ENCODE measurements around the gene ROBO2.

ROBO2 gene, protein sequence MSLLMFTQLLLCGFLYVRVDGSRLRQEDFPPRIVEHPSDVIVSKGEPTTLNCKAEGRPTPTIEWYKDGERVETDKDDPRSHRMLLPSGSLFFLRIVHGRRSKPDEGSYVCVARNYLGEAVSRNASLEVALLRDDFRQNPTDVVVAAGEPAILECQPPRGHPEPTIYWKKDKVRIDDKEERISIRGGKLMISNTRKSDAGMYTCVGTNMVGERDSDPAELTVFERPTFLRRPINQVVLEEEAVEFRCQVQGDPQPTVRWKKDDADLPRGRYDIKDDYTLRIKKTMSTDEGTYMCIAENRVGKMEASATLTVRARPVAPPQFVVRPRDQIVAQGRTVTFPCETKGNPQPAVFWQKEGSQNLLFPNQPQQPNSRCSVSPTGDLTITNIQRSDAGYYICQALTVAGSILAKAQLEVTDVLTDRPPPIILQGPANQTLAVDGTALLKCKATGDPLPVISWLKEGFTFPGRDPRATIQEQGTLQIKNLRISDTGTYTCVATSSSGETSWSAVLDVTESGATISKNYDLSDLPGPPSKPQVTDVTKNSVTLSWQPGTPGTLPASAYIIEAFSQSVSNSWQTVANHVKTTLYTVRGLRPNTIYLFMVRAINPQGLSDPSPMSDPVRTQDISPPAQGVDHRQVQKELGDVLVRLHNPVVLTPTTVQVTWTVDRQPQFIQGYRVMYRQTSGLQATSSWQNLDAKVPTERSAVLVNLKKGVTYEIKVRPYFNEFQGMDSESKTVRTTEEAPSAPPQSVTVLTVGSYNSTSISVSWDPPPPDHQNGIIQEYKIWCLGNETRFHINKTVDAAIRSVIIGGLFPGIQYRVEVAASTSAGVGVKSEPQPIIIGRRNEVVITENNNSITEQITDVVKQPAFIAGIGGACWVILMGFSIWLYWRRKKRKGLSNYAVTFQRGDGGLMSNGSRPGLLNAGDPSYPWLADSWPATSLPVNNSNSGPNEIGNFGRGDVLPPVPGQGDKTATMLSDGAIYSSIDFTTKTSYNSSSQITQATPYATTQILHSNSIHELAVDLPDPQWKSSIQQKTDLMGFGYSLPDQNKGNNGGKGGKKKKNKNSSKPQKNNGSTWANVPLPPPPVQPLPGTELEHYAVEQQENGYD (N-terminal part only)

GRCh38 chr3:77039606-77040171 is at the start of gene ROBO2:
Gene ROBO2 (plus strand): TSS chr3:77040099. CDS start chr3:77040786, 687 bp downstream.
- no peak for DNase-seq

DNA sequence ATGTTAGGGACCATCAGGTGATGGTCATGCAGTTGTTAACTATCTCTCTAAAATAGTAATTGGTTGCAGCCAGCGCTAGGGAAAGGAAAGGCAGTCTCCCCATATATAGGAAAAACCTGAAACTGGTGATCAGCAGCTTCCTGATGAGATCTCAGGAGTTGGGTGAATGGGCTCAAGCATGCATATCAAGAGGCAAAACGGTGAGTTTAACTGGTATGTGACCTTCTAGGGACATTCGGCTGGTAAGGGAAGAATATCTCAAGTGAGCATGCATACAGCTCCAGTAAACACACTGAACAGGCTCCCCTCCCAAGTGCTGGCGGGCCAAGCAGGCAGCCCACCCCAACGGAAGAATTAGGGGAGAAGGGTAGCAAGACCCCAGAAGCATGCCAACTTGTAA is 49.3 kb upstream of the ROBO2 start:
- no peak for DNase-seq

DNA sequence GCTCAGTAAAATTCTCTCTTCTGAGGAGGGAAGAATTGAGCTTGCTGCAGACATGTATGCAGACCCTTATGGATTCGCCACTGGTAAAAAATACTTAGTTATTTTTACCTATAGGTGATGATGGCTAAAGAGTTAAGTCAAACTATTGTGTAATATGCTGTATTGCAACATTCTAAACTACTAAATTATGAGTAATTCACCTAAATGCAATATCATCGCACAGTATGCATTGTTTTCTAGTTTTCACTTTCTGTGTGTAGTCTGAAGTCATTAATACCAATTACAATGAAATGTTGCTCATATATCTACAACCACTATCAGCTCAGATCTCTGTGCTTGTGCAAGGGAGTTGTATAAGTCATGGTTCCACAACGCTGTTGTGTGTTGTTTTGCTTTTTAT is 48.7 kb upstream of the ROBO2 start:
- peak; percentile 0 for DNase-seq

DNA sequence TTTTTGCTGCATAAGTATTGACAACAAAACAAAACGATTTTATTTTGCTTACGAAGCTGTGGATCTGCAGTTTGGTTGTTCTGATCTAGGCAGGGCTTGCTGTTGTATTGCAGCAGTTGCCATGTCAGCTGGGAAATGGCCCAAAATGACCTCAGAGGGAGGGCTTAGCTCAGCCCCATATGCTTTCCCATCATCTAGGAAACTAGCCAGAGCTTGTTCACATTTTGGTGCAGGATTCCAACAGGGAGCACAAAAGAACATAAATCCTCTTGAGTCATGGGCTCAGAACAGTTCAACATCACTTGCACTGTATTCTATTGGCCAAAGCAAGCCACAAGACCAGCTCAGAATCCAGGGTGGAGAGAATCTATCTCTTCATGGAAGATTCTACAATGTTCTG is 42.2 kb upstream of the ROBO2 start:
- no peak for DNase-seq

DNA sequence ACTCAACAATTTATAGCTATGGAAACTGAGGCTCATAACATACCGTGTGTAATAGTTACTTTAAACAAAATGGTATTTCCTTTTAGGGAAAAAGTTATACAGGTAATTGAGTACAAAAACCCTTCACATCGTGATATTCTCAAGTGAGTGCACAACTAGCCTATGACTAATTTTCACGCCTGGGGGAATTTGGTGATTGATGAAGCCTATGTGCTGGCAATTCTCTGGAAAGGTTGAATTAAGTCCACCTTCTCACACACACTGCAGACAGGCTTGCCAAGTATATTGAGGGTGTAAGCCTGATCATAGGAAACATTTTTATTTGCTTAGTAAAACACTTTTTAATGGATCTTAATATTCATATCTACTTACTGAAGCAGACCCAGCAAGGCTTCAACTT is 41.3 kb upstream of the ROBO2 start:
- DNase-seq: no peak

DNA sequence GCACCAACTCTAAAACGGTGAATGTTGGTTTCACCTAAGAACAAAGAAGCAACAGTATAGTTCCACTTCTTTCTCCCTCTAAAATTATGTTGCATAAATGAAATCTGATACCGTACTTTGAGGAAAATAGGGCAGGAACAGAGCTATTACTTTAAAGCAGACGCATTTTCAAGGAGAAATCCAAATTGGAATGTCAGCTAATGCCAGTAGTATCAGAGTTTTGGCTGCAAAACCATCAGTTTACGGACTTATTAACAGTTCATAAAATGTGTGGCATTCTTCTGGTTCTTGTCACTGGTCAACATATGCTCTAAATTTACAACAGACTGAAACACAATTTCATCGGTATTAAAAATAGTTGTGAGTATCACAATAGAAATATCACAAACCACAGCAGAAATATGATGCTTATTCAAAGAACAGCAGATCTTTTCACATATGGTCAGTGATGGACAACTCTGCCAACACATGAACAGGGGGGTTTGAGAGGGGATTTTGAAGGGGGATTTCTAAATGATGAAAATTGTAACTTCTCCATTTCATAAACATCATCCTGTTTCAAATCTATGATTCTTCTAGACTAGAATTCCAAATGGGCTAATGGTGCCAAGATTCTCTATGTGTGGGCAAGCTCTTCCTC is 38.7 kb upstream of the ROBO2 start:
- DNase-seq: no peak

- DNase-seq: no peak
Observed at GRCh38 chr3:77014226-77014625, 25.7 kb upstream of the ROBO2 start.

DNA sequence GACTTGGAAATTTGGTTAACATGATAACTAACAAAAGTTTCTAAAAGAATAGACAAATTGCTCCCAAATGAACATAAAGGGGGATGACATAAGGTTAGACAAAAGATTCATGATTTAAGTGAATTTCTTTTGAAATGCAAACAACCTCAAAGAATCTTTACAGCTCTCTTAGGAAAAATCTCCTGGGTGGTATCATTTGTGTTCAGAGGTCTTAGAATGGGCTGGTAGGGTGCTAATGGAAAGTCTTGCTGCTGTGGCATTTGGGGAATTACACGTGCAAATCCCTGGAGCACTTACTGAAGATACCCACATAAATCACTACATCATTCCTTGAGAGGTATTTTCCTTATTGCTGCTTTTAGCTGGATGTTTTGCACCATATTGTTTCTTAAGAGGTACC is 14.4 kb upstream of the ROBO2 start:
- no peak for DNase-seq

DNA sequence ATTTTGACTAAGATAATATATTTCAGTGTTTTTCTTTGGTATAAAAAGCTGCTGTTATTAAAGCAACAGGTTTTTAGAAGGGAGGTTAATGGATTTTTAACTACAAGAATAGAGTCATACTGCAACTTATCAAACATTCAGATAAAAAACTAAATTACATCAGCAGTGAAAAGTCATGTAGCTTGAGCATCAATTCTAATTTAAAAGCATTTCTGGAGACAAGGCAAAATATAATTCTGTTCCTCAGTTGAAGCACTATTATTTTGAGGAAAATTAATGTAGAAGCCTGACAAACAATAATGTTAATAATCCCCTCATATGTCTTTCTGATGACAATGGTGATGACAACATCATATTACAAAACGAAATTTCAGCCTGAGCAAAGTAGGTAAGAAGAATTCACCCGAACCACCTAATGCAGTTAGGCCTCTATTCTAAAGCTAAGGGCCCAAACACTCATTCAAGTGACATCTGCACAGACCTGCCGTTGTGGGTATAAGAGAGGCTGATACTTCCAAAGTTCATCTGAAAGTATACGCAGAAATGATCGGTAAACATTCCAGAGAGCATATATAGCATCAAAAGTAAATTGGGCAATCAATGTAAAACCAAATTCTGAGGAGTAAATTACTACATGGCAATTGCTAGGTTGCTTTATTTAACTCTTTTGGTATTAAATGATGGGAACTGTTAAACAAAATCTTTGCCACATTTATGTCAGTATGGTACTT is 12.8 kb upstream of the ROBO2 start:
- DNase-seq: no peak

- DNase-seq: no peak
Observed at GRCh38 chr3:77028005-77028404, 11.9 kb upstream of the ROBO2 start.

- DNase-seq: peak; percentile 63
Observed at GRCh38 chr3:77038468-77038929, 1.4 kb upstream of the ROBO2 start.

GRCh38 chr3:77038930-77039605 is 831 bp upstream of the ROBO2 start:
- DNase-seq: no peak

DNA sequence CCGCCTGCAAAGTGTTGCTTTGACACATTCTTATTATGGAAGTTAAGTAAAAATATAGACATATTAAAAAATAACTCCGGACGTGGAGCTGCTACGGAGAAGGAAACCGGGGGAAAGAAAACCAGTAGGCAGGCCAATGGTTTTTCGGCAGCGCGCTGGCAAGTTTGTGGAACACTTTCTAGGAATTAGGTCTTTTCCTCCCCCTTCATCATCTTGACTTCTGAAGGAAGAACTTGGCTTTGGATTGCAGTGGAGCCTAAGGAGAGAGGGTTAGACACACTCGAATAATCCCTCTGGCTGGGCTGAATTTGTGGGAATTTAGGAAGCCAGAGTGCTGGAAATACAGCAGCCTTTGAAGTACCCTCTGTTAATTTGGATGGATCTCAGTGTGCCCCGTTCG is 317 bp downstream of the ROBO2 start:
- DNase-seq: no peak

- no peak for DNase-seq
Observed at GRCh38 chr3:77040926-77041722, 1.2 kb downstream of the ROBO2 start.

GRCh38 chr3:77041811-77042210 is 1.9 kb downstream of the ROBO2 start:
- no peak for DNase-seq

- no peak for DNase-seq
Observed at GRCh38 chr3:77042343-77042742, 2.4 kb downstream of the ROBO2 start.

DNA sequence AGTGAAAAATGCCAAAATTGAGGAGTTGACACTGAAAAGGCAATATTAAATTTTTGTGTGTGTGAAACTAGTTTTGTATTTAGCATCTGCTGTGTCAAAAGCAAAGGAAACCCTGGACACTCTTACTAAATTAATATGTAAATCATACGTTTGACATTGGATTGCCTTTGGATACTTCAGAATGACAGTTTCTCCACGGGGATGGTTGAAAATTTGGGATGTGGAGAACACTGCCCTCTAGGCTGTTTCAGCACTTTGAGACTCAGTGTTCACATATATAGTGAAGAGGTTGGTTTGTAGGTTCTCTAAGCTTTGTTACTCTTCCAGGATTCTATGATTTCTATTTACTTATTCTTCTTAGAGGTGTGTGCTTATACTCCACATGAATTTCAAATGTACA is 3.0 kb downstream of the ROBO2 start:
- DNase-seq: no peak

GRCh38 chr3:77045686-77046085 is 5.8 kb downstream of the ROBO2 start:
- no peak for DNase-seq

GRCh38 chr3:77048186-77048585 is 8.3 kb downstream of the ROBO2 start:
- DNase-seq: no peak

DNA sequence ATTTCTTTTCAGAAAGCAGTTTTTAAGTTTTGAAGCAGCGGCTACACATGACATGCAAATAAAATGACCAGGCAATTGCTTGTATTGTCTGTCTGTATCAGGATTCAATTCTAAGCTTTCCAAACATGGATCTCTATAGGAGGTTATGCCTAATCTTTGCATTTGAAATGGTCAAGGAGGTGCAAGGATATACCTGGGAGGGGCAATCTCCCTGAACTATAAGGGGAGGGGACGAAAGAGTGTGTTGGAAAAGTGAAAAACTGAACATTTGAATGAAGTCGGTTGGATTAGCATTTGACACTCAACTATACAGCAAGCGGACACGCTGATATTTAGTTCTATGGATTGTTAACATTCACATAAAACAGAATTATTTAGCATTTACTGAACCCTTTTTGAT is 11.7 kb downstream of the ROBO2 start:
- DNase-seq: no peak

Measured in suppressor macrophage treated with lipopolysaccharide for 4 hours (primary cell).